Left renal cortex interstitium (tissue), 4 donors: ENCODE data around the gene MRM1. TPM values are rescaled to one million over a fixed set of nuclear protein-coding genes. Genes with fewer than 3 reads are reported as not detected.

Experiments used
- polyA plus RNA-seq, 4 donors: library from polyadenylated mRNA; unstranded; fragments of 120-200 nt; gene quantifications; one replicate each; pipeline ENCODE4 v1.2.1, GENCODE V29; 2013; ENCODE audit not compliant: insufficient read length in 4 of 4

MRM1 gene
- polyA plus RNA-seq, 4 donors = 3.6 to 5.2 (median 4.8) TPM

Other genes with a start within 250 kb of the MRM1 start
- not detected for gene TBC1D3H, start 213.1 kb upstream of the MRM1 start, polyA plus RNA-seq
- 10 to 100 TPM; 65.6 to 80.1 (median 69.8) TPM for gene ZNHIT3, start 114.9 kb upstream of the MRM1 start, polyA plus RNA-seq
- 10 to 100 TPM; 28.7 to 70.9 (median 49.3) TPM for gene MYO19, start 66.7 kb upstream of the MRM1 start, polyA plus RNA-seq
- gene PIGW, start 66.6 kb upstream of the MRM1 start, polyA plus RNA-seq = 10 to 100 TPM; 11.5 to 12.9 (median 11.9) TPM
- 100 to 1,000 TPM in 1 of 4 donors, 10 to 100 TPM in 3; 65.5 to 106 (median 82.6) TPM for gene GGNBP2, start 56.7 kb upstream of the MRM1 start, polyA plus RNA-seq
- gene DHRS11, start 9.7 kb upstream of the MRM1 start, polyA plus RNA-seq = 10 to 100 TPM; 21.8 to 33.2 (median 25.4) TPM